Fibroblast of mammary gland (primary cell): ENCODE measurements around the gene FBXL19.

ENCODE experiments used
- DNase-seq: peaks from one replicate; pipeline ENCODE4 v3.0.0-alpha.2; 2010; ENCODE audit warnings: low read depth
- H3K4me3 ChIP-seq: 2 replicates; pipeline ENCODE4 v1.5.1; 2011; ENCODE audit warnings: low read depth, mild to moderate bottlenecking, low read length, moderate library complexity; ENCODE audit not compliant: control insufficient read depth
- CTCF ChIP-seq: conservative IDR thresholded peaks from 2 replicates; pipeline ENCODE4 v1.5.1; 2011; ENCODE audit warnings: low read depth, low read length, inconsistent platforms; ENCODE audit not compliant: control insufficient read depth, insufficient read depth

FBXL19 gene

GRCh38 chr16:30896261-30896888 lies 27.0 kb upstream of the FBXL19 start, which contains the start of gene CTF1:
CTF1 (plus strand) TSS chr16:30896614; CDS start chr16:30896644, 30 bp downstream.
- DNase-seq: peak; percentile 68
- TF ChIP-seq CTCF: no peak
- H3K4me3 ChIP-seq: peak within 1 kb of the TSS; percentile 63

GRCh38 chr16:30896889-30897733 lies 26.3 kb upstream of the FBXL19 start:
- TF ChIP-seq CTCF: no peak
- DNase-seq: peak; percentile 86
- H3K4me3 ChIP-seq: peak overlapping the region; percentile 63

DNA sequence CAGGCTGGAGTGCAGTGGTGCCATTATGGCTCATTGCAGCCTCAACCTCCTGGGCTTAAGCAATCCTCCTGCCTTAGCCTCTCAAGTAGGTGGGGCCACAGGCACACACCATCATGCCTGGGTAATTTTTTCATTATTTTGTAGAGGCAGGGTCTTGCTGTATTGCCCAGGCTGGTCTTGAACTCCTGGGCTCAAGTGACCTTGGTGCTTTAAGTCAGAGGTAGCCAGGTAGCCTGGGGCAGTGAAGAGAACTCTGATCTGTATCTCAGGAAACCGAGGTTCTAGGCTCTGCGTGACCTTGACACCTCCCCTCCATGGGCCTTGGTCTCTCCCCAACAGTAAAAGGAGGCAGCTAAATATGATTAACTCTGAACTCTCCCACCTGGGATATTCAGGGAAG lies 23.6 kb upstream of the FBXL19 start:
- H3K4me3 ChIP-seq: no peak overlapping the region
- no peak for TF ChIP-seq CTCF
- DNase-seq: no peak

DNA sequence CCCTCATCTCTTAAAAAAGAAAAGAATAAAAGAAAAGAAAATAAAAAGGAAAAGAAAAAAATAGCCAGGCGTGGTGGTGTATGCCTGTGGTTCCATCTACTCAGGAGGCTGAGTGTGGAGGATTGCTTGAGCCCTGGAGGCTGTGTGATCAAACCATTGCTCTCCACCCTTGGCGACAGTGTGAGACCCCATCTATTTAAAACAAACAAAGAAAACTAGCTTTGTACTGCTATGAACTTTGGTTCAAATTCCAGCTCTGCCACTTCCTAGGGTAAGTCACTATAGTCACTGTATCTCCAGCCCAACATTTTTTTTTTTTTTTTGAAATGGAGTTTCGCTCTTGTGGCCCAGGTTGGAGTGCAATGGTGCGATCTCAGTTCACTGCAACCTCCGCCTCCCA lies 22.8 kb upstream of the FBXL19 start:
- no peak for TF ChIP-seq CTCF
- no peak for DNase-seq
- no peak overlapping the region for H3K4me3 ChIP-seq

DNA sequence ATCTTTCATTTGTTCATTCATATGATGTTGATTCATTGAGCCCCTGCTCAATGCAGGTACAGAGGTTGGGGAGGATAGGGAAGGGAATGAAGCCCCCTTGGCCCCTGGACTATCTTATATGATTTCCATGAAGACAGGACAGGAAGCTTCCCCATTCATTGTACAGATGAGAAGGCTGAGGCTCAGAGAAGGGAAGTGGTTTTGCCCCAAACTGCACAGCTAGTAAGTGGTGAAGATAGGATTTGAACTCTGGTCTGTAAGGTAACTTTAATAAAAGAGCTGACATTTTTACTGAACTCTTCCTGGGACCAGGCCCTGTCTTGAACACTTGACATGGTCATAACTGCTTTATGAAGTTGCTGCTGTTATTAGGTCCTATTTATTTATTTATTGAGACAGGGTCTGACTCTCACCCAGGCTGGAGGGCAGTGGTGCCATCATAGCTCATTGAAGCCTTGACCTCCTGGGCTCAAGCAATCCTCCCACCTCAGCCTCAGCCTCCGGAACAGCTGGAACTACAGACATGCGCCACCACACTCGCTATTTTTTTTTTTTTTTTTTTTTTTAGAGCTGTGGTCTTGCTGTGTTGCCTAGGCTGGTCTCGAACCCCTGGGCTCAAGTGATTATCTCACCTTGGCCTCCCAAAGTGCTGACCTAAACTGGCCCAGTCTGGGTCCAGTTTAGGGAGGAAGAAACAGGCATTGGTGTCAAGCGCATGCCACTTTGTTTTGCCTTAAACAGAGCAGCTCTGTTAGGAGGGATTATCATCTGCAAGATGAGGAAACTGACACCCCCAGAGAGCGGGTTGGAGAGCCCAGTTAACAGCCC lies 22.0 kb upstream of the FBXL19 start:
- DNase-seq: peak; percentile 11
- peak overlapping the region; percentile 36 for H3K4me3 ChIP-seq
- no peak for TF ChIP-seq CTCF
